Activated effector memory CD4-positive, alpha-beta T cell treated with Interleukin-2 at 50 U/mL for 16 hours (primary cell): Measurements from ENCODE around the gene POLR3H.

ENCODE experiments used
- DNase-seq: peaks from one replicate; pipeline ENCODE4 v3.0.0-alpha.2; 2020

POLR3H gene

DNA sequence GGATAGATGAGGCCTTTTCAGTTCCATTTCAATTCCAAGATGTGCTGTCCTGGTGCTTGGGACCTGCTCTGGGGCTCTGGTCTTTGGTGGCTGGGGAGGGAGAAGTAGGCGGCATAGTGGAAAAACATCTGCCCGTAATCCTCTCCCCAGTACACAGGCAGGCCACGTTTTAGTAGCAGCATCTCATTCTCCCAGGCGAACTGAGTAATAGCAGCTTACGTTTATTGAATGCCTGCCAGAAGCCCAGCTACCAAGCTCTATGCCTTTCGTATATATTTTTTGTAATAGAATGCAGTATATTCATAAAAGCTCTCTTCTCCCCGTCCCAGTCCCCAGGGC is 63.9 kb downstream of the POLR3H start:
- no peak for DNase-seq

DNA sequence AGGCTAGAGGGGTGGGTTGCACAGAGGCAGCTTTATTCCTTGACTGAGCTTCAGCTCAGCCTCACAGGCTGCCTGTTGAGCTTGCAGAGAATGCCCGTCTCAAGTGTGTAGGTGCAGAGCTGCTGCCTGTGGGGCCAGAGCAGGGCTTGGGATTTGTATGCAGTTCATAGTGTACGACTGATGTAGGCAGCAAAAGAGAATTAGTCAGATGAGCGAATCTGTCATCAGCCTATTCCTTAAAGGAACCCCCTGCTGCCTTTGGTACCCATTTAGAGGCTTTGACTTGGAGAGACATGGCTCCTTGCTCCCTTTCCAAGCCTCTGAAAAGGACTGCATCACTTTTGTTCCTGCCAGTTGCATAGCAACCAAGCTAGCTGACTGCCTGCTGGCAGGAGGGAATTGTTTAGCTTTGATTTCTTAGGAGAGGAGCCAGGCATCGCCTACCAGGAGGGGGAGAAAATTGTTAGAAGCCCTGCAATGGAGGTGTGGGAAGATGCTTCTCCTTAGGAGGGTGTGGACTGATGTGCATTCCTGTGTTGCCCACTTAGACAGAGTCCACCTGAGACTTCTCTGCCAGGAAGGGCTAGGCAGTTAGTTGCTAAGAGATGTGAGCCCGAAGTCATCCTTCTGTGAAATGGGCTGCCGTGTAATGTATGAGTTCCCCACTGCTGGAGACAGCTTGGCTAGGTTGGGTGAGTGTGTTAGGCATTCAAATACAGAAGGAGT is 64.4 kb downstream of the POLR3H start:
- no peak for DNase-seq

GRCh38 chr22:41478891-41479521 is 65.3 kb downstream of the POLR3H start:
- DNase-seq: no peak

DNA sequence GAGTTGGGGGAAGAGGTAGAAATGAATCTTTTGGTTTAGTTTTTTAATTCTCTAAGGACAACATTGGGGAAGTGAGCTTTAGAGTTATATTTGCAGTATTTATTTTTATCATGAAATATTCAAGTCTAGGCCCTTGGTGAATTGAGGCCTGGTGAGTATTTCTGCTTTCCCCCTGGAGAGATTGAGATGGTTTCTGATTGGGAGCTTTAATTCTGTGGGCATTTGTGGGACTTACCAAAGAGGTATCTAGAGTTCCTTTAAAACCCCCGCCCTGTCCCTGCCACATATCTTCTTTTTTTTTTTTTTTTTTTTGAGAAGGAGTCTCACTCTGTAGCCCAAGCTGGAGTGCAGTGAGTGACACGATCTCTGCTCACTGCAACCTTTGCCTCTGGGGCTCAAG is 65.8 kb downstream of the POLR3H start:
- DNase-seq: no peak
